GM19455 (cell line): Measurements from ENCODE around the gene GAR1.
"Not testable (repeated sequence)": the region's sequence is repeated elsewhere in the genome, so short reads cannot be mapped to it uniquely, and the experiment has no call there.

Source experiments
- ATAC-seq: cut with Tn5 transposase; IDR thresholded peaks from one replicate; pipeline ENCODE4 v1.9.1; 2021; ENCODE audit not compliant: unreplicated experiment

GAR1 gene

DNA sequence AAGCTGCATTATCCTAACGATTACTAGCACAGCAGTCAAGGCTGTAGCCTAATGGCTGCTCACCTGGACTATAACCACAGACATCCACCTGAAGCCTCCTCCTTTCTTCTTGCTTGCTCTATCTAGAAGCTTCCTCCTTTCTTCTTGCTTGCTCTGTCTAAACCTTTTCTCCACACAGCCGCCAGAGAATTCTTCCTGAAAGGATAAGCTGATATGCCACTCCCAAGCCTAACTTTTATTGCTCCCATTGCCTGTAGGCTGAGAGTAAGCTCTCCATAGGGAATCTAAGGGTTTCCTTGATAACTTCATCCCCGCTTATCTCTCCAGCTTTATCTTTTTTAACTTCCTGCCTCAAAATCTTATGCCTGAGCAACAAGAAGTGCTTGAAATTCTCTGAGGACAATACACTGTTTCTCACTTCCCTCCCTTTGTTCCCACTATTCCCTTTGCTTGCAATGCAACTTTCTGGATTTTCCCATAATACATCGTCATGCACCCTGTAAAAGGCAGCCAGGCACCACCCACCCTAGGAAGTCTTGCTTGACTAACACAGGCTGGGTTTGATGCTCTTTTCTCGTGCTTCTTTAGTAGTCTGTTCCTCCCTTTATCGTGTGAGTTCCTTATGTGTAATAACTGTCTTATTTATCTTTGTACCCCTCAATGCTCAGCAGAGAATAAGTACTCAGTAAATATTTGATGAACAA is 31.0 kb downstream of the GAR1 start:
- no peak for ATAC-seq

DNA sequence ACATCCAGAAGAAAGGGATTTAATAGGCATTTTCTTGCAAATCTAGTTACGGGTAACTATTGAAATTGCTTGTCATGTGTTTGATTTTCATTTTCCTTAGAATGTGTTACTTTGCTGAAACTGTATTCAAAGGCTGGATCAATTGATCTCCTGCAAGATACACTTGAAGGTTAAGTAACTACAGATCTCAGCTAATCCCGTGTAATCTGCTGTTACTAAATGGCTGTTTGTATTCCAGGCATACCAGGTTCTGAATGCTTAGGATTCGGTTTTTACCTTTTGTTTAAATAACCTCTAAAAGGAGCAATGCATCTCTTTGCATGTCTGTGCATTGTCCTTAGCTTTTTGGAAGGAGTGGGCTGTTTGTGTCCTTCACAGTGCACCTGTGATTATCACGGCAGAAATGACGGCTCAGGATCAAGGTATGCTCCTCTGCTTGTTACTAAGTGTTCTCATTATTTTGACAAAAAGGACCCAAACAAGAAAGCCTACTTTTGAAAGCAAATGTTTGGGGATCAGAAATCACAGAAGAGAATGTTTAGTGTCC is 32.4 kb downstream of the GAR1 start, which contains the start of gene LRIT3:
TSS of gene LRIT3 (plus strand) at position 212 of the 547 bp plus-strand sequence. CDS start at position 307, 95 bp downstream.
- no peak for ATAC-seq

DNA sequence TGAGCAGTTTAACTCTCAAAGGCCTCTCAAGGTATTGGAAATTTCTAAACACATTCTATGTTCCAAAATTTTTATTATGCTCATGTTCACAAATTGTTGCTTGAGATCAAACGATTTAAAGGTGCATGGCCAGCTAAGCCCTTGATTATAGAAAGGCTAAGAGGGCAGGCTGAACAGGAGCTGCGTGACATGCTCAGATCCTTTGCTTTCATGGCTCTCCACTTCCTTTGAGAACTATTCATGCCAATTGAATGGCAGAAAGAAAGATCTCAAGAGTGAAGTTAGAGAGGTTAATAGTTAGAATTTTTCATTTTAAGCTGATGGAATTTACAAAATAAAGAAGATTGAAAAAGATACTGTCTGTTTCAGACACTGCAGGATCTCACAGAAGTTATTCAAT is 32.9 kb downstream of the GAR1 start:
- ATAC-seq = no peak

DNA sequence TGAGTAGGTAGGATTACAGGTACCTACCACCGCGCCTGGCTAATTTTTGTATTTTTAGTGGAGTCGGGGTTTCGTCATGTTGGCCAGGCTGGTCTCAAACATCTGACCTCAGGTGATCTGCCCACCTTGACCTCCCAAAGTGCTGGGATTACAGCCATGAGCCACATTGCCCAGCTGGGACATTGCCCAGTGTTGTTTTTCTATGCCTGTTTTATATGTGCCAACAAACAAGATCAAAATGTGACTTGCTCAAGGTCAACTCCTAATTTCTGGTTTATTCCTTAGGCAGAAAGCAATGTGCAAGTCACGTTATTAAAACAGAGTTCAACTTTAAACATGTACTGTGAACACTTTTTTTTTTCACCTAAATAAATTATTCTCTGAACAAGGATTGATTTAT is 35.0 kb downstream of the GAR1 start:
- ATAC-seq = no peak

DNA sequence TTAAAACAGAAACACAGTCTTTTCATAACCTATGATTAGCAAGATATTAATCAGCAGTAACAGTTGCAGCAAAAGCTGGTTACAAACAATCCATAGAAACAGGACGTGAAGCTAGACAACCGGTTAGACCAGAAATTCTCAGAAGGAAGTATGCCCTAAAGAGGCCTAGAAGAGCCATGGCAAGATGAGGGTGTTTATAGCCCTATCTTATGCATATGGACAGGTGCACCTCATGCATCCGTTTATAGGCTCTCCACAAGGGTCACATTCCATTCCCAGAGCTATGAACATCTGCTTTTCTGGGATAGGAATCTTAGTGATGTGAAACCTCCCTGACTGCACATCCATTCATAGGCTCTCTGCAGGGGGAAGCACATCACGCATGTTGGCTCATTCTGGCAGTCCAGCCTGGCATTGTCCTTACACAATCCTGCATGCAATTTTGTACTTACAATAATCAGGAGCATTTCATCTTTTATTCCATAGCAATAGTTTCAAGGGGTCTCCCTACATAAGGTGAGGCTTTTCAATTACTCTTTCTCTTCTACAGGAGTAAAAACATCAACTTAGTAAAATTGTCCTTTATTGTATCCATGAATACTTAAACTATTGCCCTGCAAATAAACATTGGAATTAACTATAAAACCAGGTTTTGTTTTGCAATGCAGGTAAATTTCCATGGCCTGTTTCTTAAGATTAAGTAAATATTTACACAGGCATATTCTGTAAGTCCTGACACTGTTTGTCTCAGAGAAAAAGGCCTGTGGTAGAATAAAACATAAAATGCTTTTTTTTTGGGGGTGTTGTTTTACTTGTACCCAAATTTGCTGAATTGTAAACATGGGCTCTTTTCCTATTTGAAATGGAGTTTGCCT is 44.1 kb downstream of the GAR1 start:
- not testable (repeated sequence) for ATAC-seq

DNA sequence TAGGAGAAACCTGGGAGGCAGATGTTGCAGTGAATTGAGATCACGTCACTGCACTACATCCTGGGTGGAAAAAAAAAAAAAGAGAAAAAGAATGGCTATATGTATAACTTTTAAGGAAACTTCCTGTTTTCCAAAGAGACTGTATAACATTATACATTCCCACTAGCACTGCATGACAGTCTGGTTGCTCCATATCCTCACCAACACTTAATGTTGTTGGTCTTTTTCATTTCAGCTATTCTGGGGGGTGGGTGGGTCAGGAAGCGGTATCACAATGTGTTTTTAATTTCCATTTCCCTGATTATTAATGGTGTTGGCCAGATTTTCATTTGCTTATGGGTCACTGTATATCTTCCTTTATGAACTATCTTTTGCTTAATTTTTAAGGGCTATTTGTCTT is 45.7 kb downstream of the GAR1 start:
- ATAC-seq = no peak

DNA sequence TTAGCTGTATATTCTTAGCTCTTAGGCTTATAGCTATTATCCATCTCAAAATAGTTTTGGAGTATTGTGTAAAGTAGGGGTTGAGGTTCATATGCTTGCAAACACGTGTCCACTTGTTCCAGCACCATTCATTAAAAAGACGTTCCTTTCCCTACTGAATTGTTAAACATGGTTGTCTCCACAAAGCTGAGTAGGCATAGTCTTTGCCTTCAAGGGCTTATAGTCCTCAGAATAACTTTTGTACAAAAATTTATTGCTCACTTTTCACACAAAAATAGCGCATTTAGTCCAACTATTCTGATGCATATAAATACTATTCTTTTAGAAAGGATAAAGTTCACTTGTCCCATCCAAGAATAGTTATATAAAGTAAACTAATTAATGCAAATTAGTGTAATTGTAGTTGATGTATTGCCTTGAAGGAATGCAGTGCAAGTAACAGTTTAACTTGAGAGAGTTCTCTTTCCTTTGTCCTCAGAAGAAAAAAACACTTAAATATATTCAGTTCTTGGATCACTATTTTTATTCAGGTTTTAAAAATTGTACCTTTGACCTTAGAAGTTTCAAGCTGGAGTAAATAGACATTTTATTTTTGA is 46.5 kb downstream of the GAR1 start:
- ATAC-seq = no peak

DNA sequence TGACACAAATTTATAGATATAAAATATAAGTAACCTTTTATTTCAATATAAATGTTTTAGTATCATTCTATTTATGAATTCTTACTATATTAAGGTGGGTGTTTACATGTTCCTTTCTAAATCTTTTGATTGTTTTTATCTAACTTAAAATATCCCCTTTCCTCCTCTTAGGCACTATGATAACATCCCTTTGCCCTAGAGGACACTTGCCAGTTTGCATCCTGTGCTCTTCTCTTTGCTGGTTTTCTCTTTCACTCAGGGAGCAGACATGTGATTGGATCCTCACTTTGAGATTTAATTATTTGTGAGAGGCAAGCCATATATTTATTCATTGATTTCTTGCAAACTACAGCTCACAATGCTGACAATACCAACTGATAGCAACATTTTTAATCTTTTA is 48.6 kb downstream of the GAR1 start:
- ATAC-seq = no peak

DNA sequence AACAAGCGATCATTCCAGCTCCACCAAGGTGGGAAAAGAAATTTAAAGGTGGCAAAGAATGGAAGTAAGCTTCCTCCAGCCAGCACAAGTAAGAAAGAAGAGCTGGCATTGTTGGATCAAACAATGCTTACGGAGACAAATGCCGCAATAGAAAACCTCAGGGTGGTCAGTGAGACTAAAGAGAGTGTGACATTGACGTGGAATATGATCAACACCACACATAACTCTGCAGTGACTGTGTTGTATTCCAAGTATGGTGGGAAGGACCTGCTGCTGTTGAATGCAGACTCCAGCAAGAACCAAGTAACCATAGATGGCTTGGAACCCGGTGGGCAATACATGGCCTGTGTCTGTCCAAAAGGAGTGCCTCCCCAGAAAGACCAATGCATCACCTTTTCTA is 54.5 kb downstream of the GAR1 start:
- ATAC-seq = no peak

DNA sequence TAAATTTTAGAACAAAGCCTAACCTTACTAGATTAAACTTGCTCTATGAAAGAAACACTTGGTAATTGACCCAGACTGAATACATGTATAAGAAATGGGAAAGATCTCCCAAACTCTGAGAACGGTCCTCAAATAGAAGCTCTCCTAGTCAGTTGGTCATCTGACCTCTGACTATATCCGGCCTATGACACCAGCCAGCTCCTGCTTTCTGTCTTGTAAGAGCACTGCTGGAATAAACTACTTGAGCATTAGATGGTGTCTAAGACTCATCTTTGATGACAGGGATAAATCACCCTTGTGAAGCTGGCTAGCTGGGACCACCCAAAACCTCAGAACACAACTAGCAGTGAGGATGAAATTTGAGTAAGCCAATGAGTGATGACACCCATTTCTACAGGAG is 56.5 kb downstream of the GAR1 start:
- no peak for ATAC-seq

DNA sequence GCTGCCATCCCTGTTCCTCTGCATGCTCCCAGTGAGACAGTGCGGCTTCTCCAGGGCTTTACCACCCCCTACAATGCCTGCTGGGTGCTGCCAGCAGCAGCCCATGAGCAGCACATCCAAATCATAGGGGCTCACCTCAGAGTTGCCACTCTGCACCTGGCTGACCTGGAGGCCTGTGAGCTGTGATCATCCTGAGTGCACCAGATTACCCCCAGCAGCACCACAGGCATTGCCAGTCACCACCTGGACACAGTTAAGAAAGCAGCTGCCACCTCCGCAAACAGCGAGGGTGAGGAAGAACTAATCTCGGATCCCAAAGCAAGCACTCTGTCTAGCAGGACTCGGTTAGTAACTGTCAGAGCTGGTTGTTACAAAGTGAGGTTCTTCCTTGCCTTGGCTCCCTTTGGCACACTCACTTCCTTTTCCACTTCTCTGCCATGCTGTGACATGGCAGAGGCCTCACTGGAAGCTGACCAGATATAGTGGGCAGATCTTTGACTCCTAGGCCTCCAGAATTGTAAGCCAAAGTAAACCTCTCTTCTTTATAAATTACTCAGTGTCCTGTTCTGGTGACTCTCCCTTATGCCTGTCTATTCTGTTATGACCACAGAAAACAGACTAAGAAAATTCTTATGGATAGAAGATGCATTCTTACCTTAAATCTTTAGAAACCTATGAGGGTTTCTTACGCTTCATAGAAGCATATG is 57.5 kb downstream of the GAR1 start:
- no peak for ATAC-seq

DNA sequence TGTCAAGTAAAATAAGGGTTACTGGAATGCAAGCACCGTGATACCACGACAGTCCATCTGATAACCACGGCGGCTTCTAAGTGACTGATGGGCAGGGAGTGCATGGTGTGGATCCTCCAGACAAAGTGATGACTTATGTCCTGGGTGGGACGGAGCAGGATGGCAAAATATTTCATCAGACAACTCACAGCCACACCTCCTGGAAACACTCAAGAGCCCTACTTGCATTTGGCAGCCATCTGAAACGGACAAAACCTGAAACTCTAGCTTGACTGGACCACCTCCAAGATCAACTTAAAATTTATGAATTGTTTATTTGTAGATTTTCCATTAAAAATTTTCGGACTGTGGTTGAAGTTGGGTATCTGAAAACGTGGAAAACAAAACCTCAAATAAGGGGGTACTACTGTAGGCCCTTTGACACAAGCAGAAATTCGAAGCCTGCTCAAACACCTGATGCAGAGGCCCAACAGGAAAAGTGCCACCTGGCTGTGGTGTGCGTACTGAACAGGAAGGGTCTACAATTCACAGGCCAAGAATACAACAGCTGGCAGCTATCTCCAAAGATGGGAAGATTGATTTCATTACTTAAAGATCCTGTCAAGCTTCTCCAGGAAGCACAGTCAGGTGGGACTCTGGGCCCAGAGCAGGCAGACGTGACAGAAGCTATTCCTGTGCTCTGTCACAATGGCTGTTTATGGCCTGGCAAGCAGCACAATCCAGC is 58.4 kb downstream of the GAR1 start:
- no peak for ATAC-seq
